DMS153 treated with DMSO at 0.1 percent for 48 hours (cell line): ENCODE measurements around the gene SMG6.
A peak's percentile ranks its signal among the peaks of the same experiment; 100 is the strongest.
"Not testable (repeated sequence)": the region's sequence is repeated elsewhere in the genome, so short reads cannot be mapped to it uniquely, and the experiment has no call there.

ENCODE experiments used
- DNase-seq: peaks from one replicate; lab custom pipeline; 2025; ENCODE audit not compliant: unreplicated experiment; lab: John Stamatoyannopoulos, UW

SMG6 gene

DNA sequence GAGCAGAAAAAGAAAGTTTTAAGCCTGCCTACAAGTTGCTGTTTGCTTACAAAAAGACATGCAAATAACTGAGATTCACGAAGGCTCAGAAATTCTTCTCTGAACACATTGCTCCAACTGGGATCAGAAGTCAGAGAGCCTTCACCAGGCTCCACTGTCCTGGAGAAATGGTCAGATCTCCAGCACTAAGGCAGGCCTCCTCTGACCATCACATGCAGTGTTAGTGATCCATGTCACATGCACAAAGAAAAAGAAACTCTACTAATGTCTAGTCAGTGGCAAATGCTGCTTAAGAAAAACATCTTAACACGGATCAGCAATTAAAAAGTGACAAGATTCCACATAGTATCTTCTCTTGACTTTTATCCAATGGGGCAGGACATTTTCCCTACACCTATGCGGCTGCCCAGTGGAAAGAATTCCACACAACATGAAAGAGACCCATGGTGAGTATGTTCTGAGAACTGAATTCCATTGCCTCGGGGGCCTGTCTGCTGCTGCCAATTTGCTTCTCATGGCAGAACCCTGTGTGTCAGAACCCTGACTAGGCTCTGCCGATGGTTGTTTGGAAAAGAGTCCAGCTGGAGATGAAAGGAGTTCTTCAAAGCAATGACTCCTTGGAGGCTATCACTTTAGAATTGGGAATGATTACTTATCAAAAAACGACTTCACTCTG, 152.1 kb downstream of the SMG6 start:
- DNase-seq, result no peak

DNA sequence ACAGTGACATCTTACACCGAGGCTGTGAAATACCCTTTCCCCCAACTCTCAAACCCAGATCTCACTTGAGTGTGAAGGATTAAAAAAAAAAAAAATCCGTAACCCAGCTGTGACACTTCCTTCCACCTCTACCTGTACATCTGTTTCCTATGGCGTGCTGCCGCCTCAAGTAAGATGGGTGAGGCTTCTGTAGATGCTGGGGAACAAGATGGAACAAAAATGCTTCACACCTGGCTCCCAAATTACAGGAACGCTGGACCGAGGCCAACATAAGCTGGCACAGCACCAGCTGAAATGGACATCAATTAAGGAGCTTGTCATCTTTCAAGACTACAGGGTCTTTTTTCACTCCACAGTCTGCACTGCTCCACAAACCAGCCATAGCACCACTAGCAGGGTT, 152.8 kb downstream of the SMG6 start:
- no peak for DNase-seq

DNA sequence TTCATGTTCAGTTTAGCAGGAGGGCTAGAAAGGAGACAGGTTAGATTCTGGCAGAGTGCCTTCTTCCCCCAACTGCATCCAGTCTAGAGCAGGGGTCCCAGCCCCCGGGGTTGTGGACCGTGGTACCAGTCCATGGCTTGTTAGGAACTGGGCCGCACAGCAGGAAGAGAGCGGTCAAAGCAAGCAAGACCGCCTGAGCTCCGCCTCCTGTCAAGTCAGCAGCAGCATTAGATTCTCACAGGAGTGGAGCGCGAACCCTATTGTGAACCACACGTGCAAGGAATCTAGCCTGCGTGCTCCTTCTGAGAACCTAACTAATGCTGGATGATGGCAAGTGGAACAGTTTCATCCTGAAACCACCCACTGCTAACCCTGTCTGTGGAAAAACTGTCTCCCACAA, 153.7 kb downstream of the SMG6 start:
- DNase-seq, result no peak

DNA sequence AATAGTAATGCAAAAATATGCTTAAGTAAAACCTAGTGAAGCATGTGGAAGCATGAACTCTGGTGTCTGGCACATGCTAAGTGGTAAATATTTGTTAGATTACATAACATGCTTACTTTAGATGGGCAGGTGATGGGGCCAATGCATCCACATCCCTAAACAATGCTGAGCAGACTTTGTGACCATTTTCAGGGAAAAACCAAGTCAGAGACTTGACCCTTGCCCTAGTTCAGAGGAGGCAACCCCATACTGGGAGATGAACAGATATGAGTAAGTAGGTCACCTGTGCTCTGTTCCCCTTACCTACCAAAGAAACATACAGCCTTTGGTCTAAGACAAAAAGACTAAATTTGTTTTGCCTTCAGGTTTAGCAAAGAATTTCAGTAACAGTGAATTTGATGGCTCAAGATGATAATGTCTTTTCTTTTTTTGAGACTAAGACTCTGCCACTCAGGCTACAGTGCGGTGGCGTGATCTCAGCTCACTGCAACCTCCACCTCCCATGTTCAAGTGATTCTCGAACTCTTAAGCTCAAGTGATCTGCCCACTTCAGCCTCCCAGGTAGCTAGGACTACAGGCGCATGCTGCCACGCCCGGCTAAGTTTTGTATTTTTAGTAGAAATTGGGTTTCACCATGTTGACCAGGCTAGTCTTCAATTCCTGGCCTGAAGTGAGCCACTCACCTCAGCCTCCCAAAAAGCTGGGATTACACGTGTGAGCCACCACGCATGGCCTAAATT, 157.3 kb downstream of the SMG6 start:
- DNase-seq, result no peak

DNA sequence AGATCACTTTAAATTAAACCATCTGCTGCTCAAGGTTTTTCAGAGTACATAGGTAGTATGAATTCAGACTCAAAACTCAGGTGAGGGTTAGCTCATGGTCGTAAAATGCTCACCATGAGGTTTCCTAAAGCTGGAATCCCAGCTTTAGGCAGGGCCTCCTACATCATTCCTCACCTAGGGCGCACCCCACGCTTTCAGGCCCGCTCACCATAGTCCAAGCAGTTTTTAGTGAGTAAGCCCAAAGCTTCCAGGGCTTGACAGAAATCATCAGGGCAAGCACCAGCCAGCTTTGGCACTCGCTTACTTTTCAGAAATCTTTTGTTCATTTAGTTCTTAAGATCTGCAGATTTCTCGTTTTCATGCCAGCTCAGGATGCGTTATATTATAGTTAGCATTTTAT, 158.9 kb downstream of the SMG6 start:
- DNase-seq, result no peak

GRCh38 chr17:2143332-2143731, 160.3 kb downstream of the SMG6 start:
- no peak for DNase-seq

DNA sequence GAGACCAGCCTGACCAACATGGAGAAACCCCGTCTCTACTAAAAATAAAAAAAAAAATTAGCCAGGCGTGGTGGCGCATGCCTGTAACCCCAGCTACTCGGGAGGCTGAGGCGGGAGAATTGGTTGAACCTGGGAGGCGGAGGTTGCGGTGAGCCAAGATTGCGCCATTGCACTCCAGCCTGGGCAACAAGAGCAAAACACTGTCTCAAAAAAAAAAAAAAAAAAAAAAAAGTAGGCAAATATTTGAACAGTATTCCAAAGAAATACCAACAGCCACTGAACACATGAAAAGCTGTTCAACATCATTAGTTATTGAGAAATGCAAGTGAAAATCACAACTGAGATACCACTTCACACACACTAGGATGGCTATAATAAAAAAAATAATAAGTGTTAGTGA, 160.9 kb downstream of the SMG6 start:
- DNase-seq, result not testable (repeated sequence)

DNA sequence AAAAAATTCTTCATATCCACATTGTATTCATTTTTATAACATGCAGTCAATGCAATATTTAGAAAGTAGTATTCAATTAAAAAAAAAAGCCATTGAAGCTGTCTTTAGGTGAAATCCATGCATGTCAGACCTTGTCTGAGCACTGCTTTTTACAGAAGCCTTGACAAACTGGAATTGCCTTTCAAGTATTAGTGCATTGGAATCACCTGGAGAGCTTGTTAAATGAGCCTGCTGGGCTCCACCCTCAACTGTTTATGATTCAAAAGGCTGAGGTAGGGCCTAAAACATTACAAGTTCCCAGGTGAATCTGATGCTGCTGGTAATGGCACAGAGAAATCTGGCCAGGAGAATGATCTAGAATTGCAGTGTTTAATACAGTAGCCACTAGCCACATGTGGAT, 162.9 kb downstream of the SMG6 start:
- no peak for DNase-seq

DNA sequence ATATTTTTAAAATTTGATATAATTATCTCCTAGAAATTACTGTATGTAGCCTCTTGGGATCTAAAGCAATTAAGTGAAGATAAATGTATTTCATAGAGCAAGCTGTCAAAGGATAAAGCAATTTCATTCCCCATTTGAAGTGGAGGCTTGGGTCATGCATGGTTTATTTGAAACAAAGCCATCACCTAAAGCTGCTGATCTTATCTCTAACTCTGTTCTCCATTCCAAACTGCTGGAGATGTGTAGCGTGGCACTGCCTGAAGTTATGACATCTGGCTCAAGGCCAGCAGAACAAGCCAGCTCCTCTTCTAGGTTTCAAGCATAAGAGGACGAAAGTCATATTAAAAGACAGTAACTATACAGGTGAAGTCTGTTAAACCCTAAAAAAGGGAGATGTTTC, 164.8 kb downstream of the SMG6 start:
- DNase-seq, result no peak

DNA sequence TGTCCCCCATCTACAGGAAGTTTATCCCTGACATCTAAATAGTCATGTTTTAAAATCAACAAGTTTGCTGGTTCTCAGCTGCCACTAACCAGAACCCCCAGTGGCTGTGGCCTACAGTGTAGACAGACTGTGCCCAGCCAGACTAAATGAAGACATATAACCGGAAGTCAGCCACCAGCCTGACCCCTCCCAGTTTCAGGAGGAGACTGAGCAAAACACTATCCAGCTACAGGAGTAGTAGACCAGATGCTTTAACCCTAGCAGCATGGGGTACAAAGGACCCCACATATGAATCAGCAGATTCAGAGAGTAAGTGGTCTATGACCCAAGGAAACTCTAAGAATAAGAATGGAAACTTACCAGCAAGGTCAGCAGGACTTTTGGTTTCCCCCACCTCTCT, 165.3 kb downstream of the SMG6 start:
- DNase-seq, result no peak

GRCh38 chr17:2137342-2138098, 166.1 kb downstream of the SMG6 start:
- no peak for DNase-seq

DNA sequence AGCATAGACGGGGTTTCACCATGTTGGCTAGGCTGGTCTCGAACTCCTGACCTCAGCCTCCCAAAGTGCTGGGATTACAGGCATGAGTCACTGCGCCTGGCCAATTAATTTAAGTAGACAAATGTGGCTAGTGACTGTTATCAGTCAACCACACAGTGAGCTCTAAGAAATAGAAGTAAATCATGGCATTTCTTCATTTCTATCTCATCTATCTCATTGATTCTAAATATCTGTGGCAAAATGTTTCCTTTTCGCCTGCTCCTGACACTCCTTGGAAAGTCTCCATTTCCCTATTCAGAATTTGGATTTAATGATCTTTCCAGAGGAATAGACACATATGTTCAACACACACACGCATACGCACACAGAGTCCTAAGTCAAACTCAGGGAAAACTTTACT, 167.3 kb downstream of the SMG6 start:
- DNase-seq, result no peak

- DNase-seq, result no peak
These were observed 175.6 kb downstream of the SMG6 start for GRCh38 chr17:2128011-2128410.

- DNase-seq, result no peak
These were observed 178.5 kb downstream of the SMG6 start for GRCh38 chr17:2125013-2125535.

DNA sequence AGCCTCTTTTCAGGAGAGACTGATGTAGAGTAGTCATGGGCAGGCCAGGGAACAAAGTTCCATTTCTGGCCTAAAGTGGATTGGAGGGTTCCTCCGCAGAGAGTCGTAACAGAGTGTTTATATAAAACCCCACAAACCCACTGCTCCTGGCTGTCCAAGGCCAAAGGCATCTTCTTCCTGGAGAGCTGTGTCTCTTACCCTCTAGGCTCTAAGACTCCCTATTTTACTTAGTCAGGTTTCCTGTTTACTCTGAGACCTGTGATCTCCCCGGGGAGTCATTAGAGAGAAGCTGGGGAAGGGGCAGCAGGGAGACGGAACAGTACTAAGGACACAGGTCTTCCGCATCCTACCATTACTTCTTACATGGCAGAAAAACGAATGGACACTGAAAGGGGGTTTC, 179.2 kb downstream of the SMG6 start:
- DNase-seq, result no peak

DNA sequence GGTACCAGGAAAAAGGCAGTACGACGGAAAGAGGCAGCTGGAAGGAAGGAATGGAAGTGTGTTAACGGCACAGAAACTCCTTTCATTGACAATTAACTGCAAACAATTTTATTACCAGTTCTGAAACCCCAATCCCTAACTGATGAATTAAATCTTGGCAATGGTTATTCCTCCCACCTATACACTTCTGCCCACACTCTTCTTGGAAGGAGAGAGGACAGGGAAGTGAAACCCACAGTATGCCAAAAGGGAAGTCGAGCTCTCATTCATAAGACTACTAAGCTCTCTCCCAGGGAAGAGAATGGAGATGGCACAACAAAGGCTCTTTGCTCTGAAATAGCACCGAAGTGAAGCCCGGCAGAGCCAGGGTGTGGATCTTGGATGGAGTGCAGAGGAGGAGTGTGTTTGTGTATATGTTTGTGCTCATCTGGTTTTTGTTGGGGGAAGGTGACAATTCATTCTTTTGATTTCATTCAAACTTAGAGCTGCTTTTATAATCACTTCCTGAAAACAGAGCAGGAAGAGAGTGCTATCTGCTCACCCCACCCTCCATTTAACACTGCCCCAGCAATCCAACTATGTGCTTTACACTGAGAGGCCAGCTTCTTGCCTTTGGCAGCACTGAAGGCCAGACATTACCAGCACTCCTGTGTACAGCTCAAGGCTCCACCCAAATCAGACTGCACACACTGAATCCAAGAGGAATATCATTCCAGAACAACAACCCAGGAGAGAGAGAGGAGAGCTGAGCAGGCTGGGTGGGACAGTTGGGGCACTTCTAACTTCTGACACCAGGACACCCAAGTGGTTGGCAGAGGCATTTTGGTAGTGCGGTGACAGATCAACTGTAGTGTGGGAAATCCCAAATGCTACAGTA, 180.0 kb downstream of the SMG6 start:
- no peak for DNase-seq

DNA sequence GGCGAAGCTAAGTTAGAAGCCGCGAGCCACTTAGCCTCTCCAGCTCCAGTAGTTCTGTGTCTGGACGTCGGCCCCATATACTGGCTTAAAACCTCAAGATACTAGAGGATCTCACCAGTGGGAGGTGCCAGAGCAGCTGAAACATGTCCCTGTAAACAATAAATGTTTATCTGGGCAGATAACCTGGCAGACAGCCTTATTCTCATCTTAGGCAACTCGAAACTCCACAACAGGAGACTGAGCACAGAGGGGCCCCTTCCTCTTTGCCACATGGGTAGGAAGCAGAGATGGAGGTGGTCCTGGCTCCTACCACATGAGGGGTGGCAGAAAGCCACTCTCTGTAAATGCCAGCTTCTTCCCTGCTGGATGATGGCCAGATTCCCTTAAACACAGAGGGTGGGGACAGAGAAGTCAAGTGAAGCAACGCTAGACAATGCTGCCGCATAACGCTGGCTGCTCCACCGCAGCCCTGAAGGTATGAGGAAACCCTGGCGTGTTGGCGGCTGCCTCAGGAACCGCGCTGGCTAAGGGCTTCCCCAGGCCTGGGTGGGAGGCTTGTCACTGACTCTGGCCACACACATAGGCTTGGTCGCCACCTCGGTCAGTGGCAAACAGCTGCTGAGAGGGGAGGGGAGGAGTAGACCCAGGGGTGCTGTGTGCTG, 180.8 kb downstream of the SMG6 start:
- DNase-seq, result peak; percentile 14

DNA sequence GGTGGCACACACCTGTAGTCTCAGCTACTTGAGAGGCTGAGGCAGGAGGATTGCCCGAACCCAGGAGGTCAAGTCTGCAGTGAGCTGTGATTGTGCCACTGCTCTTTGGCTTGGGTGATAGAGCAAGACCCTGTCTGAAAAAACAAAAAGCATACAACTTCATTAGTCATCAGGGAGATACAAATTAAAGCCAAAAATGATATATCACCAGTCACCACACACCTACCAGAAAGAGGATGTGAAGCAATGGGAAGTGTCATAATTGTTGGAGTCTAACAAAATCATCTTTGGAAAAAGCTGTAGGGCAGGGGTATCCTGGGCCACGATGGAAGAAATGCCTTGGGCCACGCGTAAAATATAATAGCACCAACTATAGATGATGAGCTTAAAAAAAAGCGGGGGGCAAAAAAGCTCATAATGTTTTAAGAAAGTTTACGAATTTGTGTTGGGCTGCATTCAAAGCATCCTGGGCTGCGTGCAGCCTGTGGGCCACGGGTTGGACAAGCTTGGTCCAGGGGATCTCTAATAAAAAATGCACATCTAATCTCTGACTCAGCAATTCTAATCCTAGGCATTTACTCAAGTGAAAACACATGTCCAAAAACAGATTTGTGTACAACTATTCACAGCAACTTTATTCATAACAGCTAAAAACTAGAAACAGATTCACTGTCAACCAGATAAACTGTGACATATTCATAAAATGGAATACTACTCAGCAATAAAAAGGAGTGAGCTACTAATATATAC, 182.8 kb downstream of the SMG6 start:
- DNase-seq, result no peak

DNA sequence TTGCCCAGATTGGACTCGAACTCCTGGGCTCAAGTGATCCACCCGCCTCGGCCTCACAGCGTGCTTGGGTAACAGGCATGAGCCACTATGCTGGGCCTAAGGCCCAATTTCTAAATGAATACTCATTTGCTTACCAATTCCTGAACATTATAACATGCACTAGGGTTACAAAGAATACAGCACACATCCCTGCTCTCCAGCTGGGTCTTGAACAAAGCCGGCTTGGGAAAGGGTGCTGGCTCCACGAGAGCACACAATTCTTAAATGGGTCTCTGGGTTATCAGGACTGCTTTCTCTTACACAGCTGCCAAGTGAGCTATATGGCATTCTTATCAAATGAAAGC, 190.3 kb downstream of the SMG6 start:
- no peak for DNase-seq

GRCh38 chr17:2111691-2112090, 191.9 kb downstream of the SMG6 start:
- DNase-seq, result no peak
